Heart left ventricle (tissue), 16 donors: ENCODE measurements around the gene RBM26. TPM values are rescaled to one million over a fixed set of nuclear protein-coding genes. Genes with fewer than 3 reads are reported as not detected.
"Not testable (repeated sequence)": the region's sequence is repeated elsewhere in the genome, so short reads cannot be mapped to it uniquely, and the experiment has no call there.

Source experiments
- ATAC-seq, 4 donors: fragments of 200-7000 bp; cut with Tn5 transposase; one replicate each; pipeline ENCODE4 v1.9.1; 2020 to 2022; ENCODE audit warnings: moderate library complexity in 4 of 4, mild to moderate bottlenecking in 3 of 4, moderate number of reproducible peaks in 1 of 4
- DNase-seq, 5 donors: peaks; one replicate each; pipeline ENCODE4 v3.0.0-alpha.2; 2020
- H3K27ac ChIP-seq, 12 donors: fragments of 200-600 bp; sonication (generic) in 4 of 12; one replicate each; pipeline versions ENCODE4 v1.5.0 to v1.8.0; 2016 to 2022; ENCODE audit warnings: mild to moderate bottlenecking in 2 of 12
- H3K27me3 ChIP-seq, 9 donors: fragments of 200-600 bp; sonication (generic) in 2 of 9; one replicate each; pipeline versions ENCODE4 v1.5.1 to v1.8.0; 2016 to 2022; ENCODE audit warnings: mild to moderate bottlenecking in 3 of 9
- H3K36me3 ChIP-seq, 9 donors: fragments of 200-600 bp; sonication (generic) in 2 of 9; one replicate each; pipeline versions ENCODE4 v1.5.0 to v1.8.0; 2018 to 2022; ENCODE audit warnings: mild to moderate bottlenecking in 2 of 9
- H3K4me1 ChIP-seq, 12 donors: fragments of 200-600 bp; sonication (generic) in 4 of 12; one replicate each; pipeline versions ENCODE4 v1.5.0 to v1.8.0; 2016 to 2022; ENCODE audit warnings: mild to moderate bottlenecking in 3 of 12
- H3K4me3 ChIP-seq, 12 donors: fragments of 200-600 bp; sonication (generic) in 4 of 12; one replicate each; pipeline versions ENCODE4 v1.5.0 to v1.8.0; 2017 to 2022; ENCODE audit warnings: mild to moderate bottlenecking in 9 of 12, moderate library complexity in 4 of 12
- H3K9me3 ChIP-seq, 12 donors: fragments of 200-600 bp; sonication (generic) in 4 of 12; one replicate each; pipeline versions ENCODE4 v1.5.0 to v1.8.0; 2016 to 2022; ENCODE audit warnings: mild to moderate bottlenecking in 1 of 12
- CTCF ChIP-seq, 12 donors: fragments of 200-600 bp; sonication (generic) in 4 of 12; IDR thresholded peaks; one replicate each; pipeline versions ENCODE4 v1.5.0 to v1.8.0; 2018 to 2022; ENCODE audit warnings: antibody characterized with exemption in 12 of 12, mild to moderate bottlenecking in 5 of 12
- POLR2A ChIP-seq, 2 donors: fragments of 450-650 bp; IDR thresholded peaks; one replicate each; pipeline ENCODE4 v1.6.1; 2017; ENCODE audit warnings: antibody characterized with exemption in 2 of 2, mild to moderate bottlenecking in 2 of 2, moderate library complexity in 2 of 2
- WGBS, 4 donors: extraction: QIAGEN DNeasy Blood & Tissue Kit in 2 of 4; methylation state at CpG; one replicate each; pipeline versions ENCODE4 v1.1.5 to v1.1.7; 2013 to 2018; 5-methylcytosine and 5-hydroxymethylcytosine counted together
- intact Hi-C, 10 donors: fragments of 100-400 bp; cut with DNase I; formaldehyde crosslinking; loops; one replicate each; pipeline versions ENCODE4 v1.11.1 to v1.14.2; 2022
- polyA plus RNA-seq, 2 donors: library from polyadenylated mRNA; stranded (reverse); fragments of 200-250 nt; gene quantifications; one replicate each; pipeline ENCODE4 v1.2.3, GENCODE V29; 2013
- total RNA-seq, 9 donors: library from RNA; depleted of rRNA in 2 of 9; stranded (reverse); fragments of >200 nt in 2 of 9; fragmentation: NEBNext Ultra II Directional in 3 of 9; extraction: Animal tissue kit (Norgen Biotek cat#: 25700) in 3 of 9; gene quantifications; one replicate each; pipeline versions ENCODE4 v1.1.0 to v1.2.4, GENCODE V29; 2016 to 2023
- donor health status: ischemic (EF 13 %, LVEDD 7.1; RV severe dilation, severe dysfunction).
- donor health status: healthy with polysubstance abuse.
- donor health status: DM: no; HTN: yes; CAD: no.
- donor health status: DM: no; HTN: no; CAD: no.
- donor health status: ischemic (EF 25% LVEDD 6.9; RV normal size, moderate dysfunction).
- donor health status: ischemic (EF 25% LVEDD 5.7; RV mildly dilated, moderate dysfunction).
- donor health status: healthy.
- donor health status: DM: yes; HTN: yes; CAD: no.
- donor health status: ischemic (EF 35%, LVEDD 5.7; RV mildly dilated, moderate dysfunction).
- donor health status: nonischemic (EF 11% LVEDD 7.7; RV severe dilation, severe dysfunction).
- donor health status: DM: yes; HTN: yes; CAD: no.
- donor health status: PGD.
- donor health status: ischemic (EF 29% LVEDD 5.4; RV normal size, mild dysfunction).
- donor health status: nonischemic (EF 23%, LVEDD 6.1; RV moderate dilation, normal function).

Gene RBM26
- total and polyA plus RNA-seq, 11 donors = 11.5 to 28.4 (median 20.8) TPM

GRCh38 chr13:79354285-79354684, 51.8 kb downstream of the RBM26 start:
- no peak for DNase-seq
- 91 to 98% (median 94%) methylated on average over 3 of the region's 3 CpGs for WGBS, 4 donors
- TF ChIP-seq CTCF (IDR thresholded peaks at IDR 0.05) = no peak
- peaks cover 0 to 98% (median 79%) of the 10 kb centered on the region in 9 donors for H3K36me3 ChIP-seq
- intact Hi-C loops = no loop called here
- no peak for ATAC-seq
- H3K27me3 ChIP-seq = no peaks in the 10 kb centered on the region
- no peaks in the 10 kb centered on the region for H3K4me1 ChIP-seq
- H3K4me3 ChIP-seq = no peak overlapping the region
- H3K9me3 ChIP-seq = no peaks in the 10 kb centered on the region
- H3K27ac ChIP-seq = no peak overlapping the region

- WGBS, 4 donors = 36 to 65% (median 48%) methylated on average over 2 of the region's 2 CpGs
Measured at GRCh38 chr13:79353693-79354092, 52.4 kb downstream of the RBM26 start.

GRCh38 chr13:79352107-79352506, 53.9 kb downstream of the RBM26 start:
- H3K9me3 ChIP-seq = no peaks in the 10 kb centered on the region
- H3K4me1 ChIP-seq = no peaks in the 10 kb centered on the region
- no peak overlapping the region for H3K4me3 ChIP-seq
- ATAC-seq (no peak), DNase-seq (no peak)
- no peak for TF ChIP-seq POLR2A (IDR thresholded peaks at IDR 0.05)
- TF ChIP-seq CTCF (IDR thresholded peaks at IDR 0.05) = no peak
- no peak overlapping the region for H3K27ac ChIP-seq
- intact Hi-C loops = no loop called here
- peaks cover 0 to 96% (median 59%) of the 10 kb centered on the region in 9 donors for H3K36me3 ChIP-seq
- no peaks in the 10 kb centered on the region for H3K27me3 ChIP-seq

More at GRCh38 chr13:79353693-79354092, 52.4 kb downstream of the RBM26 start:
- ATAC-seq (no peak), DNase-seq (no peak)
- intact Hi-C loops = no loop called here
- TF ChIP-seq POLR2A (IDR thresholded peaks at IDR 0.05) (no peak), CTCF (IDR thresholded peaks at IDR 0.05) (no peak)
- Histone ChIP-seq H3K4me1 (no peaks in the 10 kb centered on the region), H3K9me3 (no peaks in the 10 kb centered on the region), H3K27me3 (no peaks in the 10 kb centered on the region), H3K27ac (no peak overlapping the region), H3K4me3 (no peak overlapping the region), H3K36me3 (peaks cover 0 to 96% (median 73%) of the 10 kb centered on the region in 9 donors)

- peaks cover 0 to 93% (median 55%) of the 10 kb centered on the region in 9 donors for H3K36me3 ChIP-seq
- ATAC-seq, intact Hi-C loops, H3K27ac ChIP-seq, DNase-seq, H3K4me1 ChIP-seq, H3K9me3 ChIP-seq, H3K27me3 ChIP-seq, H3K4me3 ChIP-seq: not testable (repeated sequence)
- WGBS, 4 donors = 93 to 97% (median 95%) methylated on average over 10 of the region's 10 CpGs
Measured at GRCh38 chr13:79349608-79350007, 56.4 kb downstream of the RBM26 start.

GRCh38 chr13:79349011-79349410, 57.0 kb downstream of the RBM26 start:
- intact Hi-C loops = no loop called here
- Histone ChIP-seq H3K9me3 (no peaks in the 10 kb centered on the region), H3K27ac (no peak overlapping the region), H3K27me3 (no peaks in the 10 kb centered on the region), H3K36me3 (peaks cover 0 to 93% (median 55%) of the 10 kb centered on the region in 9 donors), H3K4me3 (no peak overlapping the region), H3K4me1 (no peaks in the 10 kb centered on the region)
- WGBS, 4 donors = 92% methylated on average over 3 of the region's 3 CpGs
- TF ChIP-seq POLR2A (IDR thresholded peaks at IDR 0.05) (no peak), CTCF (IDR thresholded peaks at IDR 0.05) (no peak)
- ATAC-seq (no peak), DNase-seq (no peak)
